Spleen (tissue), 7 donors: Measurements from ENCODE around the gene TRAF7.
"Not testable (repeated sequence)": the region's sequence is repeated elsewhere in the genome, so short reads cannot be mapped to it uniquely, and the experiment has no call there.

Source experiments
- CTCF ChIP-seq, 11 experiments: fragments of 200-600 bp in 7 of 11; fragments of 450-650 bp in 4 of 11; sonication (generic) in 4 of 11; IDR thresholded peaks in 8 of 11; conservative IDR thresholded peaks in 3 of 11; 1 replicate in 7 of 11; 2 replicates in 4 of 11; pipeline versions ENCODE4 v1.4.0 to v1.8.0; 2016 to 2021; ENCODE audit warnings: antibody characterized with exemption in 11 of 11, inconsistent platforms in 4 of 11, mild to moderate bottlenecking in 1 of 11
- POLR2A ChIP-seq, 3 donors: fragments of 450-650 bp; IDR thresholded peaks; one replicate each; pipeline ENCODE4 v1.5.1; 2017; ENCODE audit warnings: antibody characterized with exemption in 3 of 3, mild to moderate bottlenecking in 1 of 3
- POLR2AphosphoS5 ChIP-seq, 3 donors: sonication (generic); formaldehyde crosslinking; IDR thresholded peaks; one replicate each; pipeline ENCODE4 v1.5.1; 2017; ENCODE audit warnings: antibody characterized with exemption in 3 of 3
- donor health status: DM: no; HTN: no; CAD: no; lungs with moderate emphysema.
- donor health status: DM: no; HTN: no; CAD: no.
- donor health status: DM: no; HTN: no; CAD: no.

DNA sequence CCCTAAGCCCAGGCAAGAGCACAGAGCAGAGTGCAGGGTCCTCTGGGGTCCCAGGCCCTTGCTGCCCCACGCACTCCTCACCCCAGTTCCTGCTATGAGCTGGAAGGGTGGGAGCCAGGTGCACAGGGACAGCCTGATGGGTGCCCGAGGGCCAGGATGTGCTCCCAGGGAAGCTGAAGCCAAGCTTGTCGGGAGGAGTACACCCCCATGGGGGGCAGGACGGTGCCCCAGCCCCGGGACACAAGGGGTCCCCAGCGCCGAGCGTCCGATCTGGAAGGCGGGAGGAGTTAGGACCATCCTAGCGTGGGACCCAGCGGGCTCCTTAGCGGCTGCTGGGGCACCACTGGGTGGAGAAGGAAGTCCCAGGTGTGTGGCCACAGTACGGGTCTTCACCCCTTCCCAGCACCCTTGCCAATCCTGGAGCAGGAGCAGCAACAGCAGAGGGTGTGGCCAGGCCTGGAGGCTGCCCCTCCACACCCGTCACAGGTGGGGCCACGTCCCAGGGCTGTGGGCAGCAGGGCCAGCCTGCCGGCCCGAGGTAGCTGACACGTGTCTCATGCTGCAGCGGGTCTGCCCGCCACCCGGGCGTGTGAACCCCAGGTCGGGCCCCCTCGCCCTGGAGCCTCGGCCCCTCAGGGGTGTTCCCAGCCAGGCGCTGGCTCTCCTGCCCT, 31.7 kb upstream of the TRAF7 start:
- TF ChIP-seq CTCF (IDR thresholded peaks at IDR 0.05 in 8 of 11, conservative IDR thresholded peaks at IDR 0.05 in 3 of 11); POLR2A (IDR thresholded peaks at IDR 0.05); POLR2AphosphoS5 (IDR thresholded peaks at IDR 0.05): not testable (repeated sequence)
